PC-3 (cell line): ENCODE measurements around the gene CRYBB3. TPM values are rescaled to one million over a fixed set of nuclear protein-coding genes. Genes with fewer than 3 reads are reported as not detected.

ENCODE experiments used
- ATAC-seq: fragments of 200-7000 bp; cut with Tn5 transposase; 2 replicates; pipeline ENCODE4 v1.9.1; 2020; ENCODE audit warnings: mild to moderate bottlenecking, moderate library complexity
- BruUV-seq: library from RNA; stranded (reverse); fragments of 400-500 nt; replicated peaks from 2 replicates; lab custom pipeline; 2021; lab: Mats Ljungman, UMichigan
- CTCF ChIA-PET: fragments of 300-600 bp; sonication (Branson Sonifier 250); formaldehyde crosslinking; loops from one replicate; lab custom pipeline; 2022; ENCODE audit warnings: antibody characterized with exemption; lab: Charles Lee
- POLR2A ChIA-PET: fragments of 300-600 bp; sonication (Branson Sonifier 250); formaldehyde crosslinking; loops from one replicate; lab custom pipeline; 2022; ENCODE audit warnings: antibody characterized with exemption; ENCODE audit not compliant: unreplicated experiment; lab: Charles Lee
- DNase-seq: peaks from one replicate; pipeline ENCODE4 v3.0.0-alpha.2; 2015
- H2AFZ ChIP-seq: fragments of 300-600 bp; sonication (generic); 2 replicates; pipeline ENCODE4 v1.6.0; 2016; ENCODE audit warnings: antibody characterized with exemption, low read length
- H3F3A ChIP-seq: fragments of 300-600 bp; sonication (generic); one replicate; pipeline ENCODE4 v1.6.0; 2017; ENCODE audit warnings: antibody characterized with exemption, low read length, control low read depth, mild to moderate bottlenecking; ENCODE audit not compliant: unreplicated experiment
- H3K27ac ChIP-seq: fragments of 300-600 bp; sonication (generic); 2 replicates; pipeline ENCODE4 v1.5.1; 2016; ENCODE audit warnings: mild to moderate bottlenecking, low read length
- H3K27me3 ChIP-seq: fragments of 300-600 bp; sonication (generic); 2 replicates; pipeline ENCODE4 v1.6.1; 2016; ENCODE audit warnings: low read length, mixed read lengths
- H3K36me3 ChIP-seq: fragments of 300-600 bp; sonication (generic); 2 replicates; pipeline ENCODE4 v1.6.1; 2016; ENCODE audit warnings: low read depth, mixed run types, low read length, mixed read lengths
- H3K4me1 ChIP-seq: fragments of 300-600 bp; sonication (generic); 2 replicates; pipeline ENCODE4 v1.5.1; 2016; ENCODE audit warnings: low read length; ENCODE audit not compliant: insufficient read depth
- H3K4me2 ChIP-seq: fragments of 300-600 bp; sonication (generic); 2 replicates; pipeline ENCODE4 v1.6.0; 2016; ENCODE audit warnings: low read length
- H3K4me3 ChIP-seq: fragments of 300-600 bp; sonication (generic); 2 replicates; pipeline ENCODE4 v1.5.1; 2016; ENCODE audit warnings: mild to moderate bottlenecking, low read length, mixed read lengths
- H3K79me2 ChIP-seq: fragments of 300-600 bp; sonication (generic); 2 replicates; pipeline ENCODE4 v1.6.1; 2017; ENCODE audit warnings: low read length, mixed read lengths
- H3K9ac ChIP-seq: fragments of 300-600 bp; sonication (generic); 2 replicates; pipeline ENCODE4 v1.6.0; 2016; ENCODE audit warnings: mild to moderate bottlenecking, low read length
- H3K9me2 ChIP-seq: fragments of 300-600 bp; sonication (generic); replicated peaks from 2 replicates; pipeline ENCODE4 v1.6.1; 2016; ENCODE audit warnings: mixed run types, low read length, mixed read lengths
- H3K9me3 ChIP-seq: fragments of 300-600 bp; sonication (generic); 2 replicates; pipeline ENCODE4 v1.6.1; 2016; ENCODE audit warnings: low read length, mixed read lengths
- H4K20me1 ChIP-seq: fragments of 300-600 bp; sonication (generic); 2 replicates; pipeline ENCODE4 v1.6.1; 2016; ENCODE audit warnings: low read length, mixed read lengths
- CTCF ChIP-seq: fragments of 300-600 bp; sonication (generic); conservative IDR thresholded peaks from 2 replicates; pipeline ENCODE4 v1.5.1; 2017; ENCODE audit warnings: antibody characterized with exemption, low read depth, mild to moderate bottlenecking, low read length
- EZH2 ChIP-seq: fragments of 300-600 bp; sonication (generic); IDR thresholded peaks from one replicate; pipeline ENCODE4 v1.6.1; 2017; ENCODE audit warnings: antibody characterized with exemption, mild to moderate bottlenecking, low read length; ENCODE audit not compliant: unreplicated experiment
- EZH2phosphoT487 ChIP-seq: fragments of 300-600 bp; sonication (generic); IDR thresholded peaks from 2 replicates; pipeline ENCODE4 v1.6.1; 2018; ENCODE audit warnings: mild to moderate bottlenecking, antibody characterized with exemption, low read length, borderline replicate concordance
- intact Hi-C: fragments of 100-400 bp; cut with micrococcal nuclease; formaldehyde crosslinking; loops from 2 replicates; pipeline ENCODE4 v1.9.0; 2023
- total RNA-seq: library from RNA; depleted of rRNA; stranded (reverse); fragments of >200 nt; gene quantifications from 2 replicates; pipeline ENCODE4 v1.2.3, GENCODE V29; 2014

Gene CRYBB3
- total RNA-seq, 1 experiment from 2014 or later: 1.2 TPM

DNA sequence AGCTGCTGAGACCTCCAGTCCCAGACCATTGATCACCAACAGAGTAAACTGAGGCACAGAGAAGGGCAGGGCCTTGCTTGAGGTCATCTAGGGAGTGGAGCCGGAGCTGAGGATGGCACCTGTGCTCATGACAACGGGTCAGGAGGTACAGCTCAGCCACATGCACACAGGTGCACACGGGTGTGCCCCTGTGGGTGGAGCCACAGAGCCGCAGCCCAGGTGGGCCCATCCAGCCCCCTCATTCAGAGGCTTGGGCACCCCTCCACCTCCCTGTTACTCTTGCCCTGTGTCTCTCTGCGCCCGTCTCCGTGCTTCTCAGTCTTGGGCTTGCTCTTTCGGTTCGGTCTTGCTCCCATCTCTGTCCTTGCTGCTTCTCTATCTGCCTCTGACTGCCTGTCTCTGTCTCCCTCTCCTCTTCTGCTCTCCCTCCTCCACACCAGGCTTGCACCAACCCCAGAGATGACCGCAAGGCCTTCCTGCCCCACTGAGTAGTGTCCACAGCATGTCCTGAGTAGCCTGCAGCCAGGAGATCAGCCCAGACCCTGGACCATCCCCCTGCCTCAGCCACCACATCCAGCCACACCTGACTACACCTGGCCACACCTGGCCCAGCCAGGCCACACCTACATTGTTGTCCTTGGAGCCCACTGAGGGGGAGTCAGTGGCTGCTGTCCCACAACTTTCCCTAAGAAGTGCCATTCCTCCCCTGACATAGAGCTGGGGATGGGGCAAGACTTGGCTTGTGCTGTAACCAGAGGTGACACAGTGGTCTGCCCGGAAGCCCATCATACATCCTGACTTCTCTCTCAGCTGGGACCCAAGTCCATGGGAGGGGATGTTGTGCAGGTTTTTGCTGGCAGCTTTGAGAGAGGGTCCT is 39.3 kb upstream of the CRYBB3 start:
- ChIA-PET POLR2A (no interaction called here), CTCF (no interaction called here)
- DNase-seq: no peak
- no peak for ATAC-seq
- Histone ChIP-seq H3K4me2 (no peak overlapping the region), H3F3A (no peaks in the 10 kb centered on the region), H3K36me3 (no peaks in the 10 kb centered on the region), H3K27ac (no peak overlapping the region), H4K20me1 (no peaks in the 10 kb centered on the region), H3K79me2 (no peaks in the 10 kb centered on the region), H3K9me3 (no peaks in the 10 kb centered on the region), H3K9me2 (no peaks in the 10 kb centered on the region), H2AFZ (no peak overlapping the region), H3K27me3 (no peaks in the 10 kb centered on the region), H3K4me3 (no peak overlapping the region), H3K9ac (no peak overlapping the region), H3K4me1 (no peaks in the 10 kb centered on the region)
- TF ChIP-seq EZH2phosphoT487: no peak
- no peak for TF ChIP-seq EZH2
- no peak for TF ChIP-seq CTCF
- intact Hi-C loops: no loop called here
- no TSS peak for BruUV-seq

DNA sequence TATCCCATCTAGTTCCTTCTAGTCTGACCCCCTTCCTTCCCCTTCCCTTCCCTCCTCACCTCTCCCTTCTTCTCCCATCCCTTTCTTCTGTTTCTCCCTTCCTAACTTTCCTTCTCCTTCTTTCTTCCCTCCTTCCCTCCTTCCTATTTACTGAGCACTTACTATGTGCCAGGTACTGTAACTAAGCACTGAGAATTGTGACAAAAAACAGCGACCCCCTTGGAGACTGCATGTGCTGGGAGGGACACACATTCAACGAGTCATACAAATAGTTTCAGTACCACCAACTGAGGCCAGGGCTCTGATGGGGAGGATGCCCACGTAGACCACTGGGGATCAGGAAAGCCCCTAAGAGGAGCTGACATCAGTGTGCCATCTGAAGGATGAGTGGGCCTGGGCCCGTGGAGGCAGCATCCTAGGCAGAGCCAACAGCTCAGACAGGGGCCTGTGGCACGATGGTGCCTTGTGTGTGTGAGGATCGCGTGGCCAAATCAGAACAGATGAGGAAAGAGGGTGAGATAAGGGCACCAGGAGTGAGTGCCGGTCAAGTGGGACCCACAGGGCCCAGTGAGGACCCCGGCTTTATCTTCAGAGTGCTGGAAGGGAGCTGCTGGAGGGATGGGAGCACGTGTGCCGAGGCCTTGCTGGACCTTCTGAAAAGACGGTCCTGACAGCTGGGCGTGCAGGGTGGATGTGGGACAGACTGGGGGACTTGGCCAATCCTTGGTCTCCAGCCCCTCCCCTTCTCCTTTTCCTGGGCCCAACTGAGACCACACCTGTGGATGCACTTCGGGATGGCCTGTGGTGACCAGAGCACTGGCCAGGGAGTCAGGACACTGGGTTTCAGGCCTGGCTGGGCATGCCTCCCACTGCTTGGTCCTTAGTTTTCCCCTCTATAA is 38.4 kb upstream of the CRYBB3 start:
- Histone ChIP-seq H4K20me1 (no peaks in the 10 kb centered on the region), H2AFZ (no peak overlapping the region), H3K4me1 (no peaks in the 10 kb centered on the region), H3F3A (no peaks in the 10 kb centered on the region), H3K79me2 (no peaks in the 10 kb centered on the region), H3K36me3 (no peaks in the 10 kb centered on the region), H3K9me2 (no peaks in the 10 kb centered on the region), H3K9me3 (no peaks in the 10 kb centered on the region), H3K27me3 (no peaks in the 10 kb centered on the region), H3K4me3 (no peak overlapping the region), H3K4me2 (no peak overlapping the region), H3K27ac (no peak overlapping the region), H3K9ac (no peak overlapping the region)
- POLR2A ChIA-PET: no interaction called here
- no peak for ATAC-seq
- TF ChIP-seq EZH2: no peak
- TF ChIP-seq CTCF: no peak
- no peak for TF ChIP-seq EZH2phosphoT487
- DNase-seq: no peak
- BruUV-seq: no TSS peak
- CTCF ChIA-PET: no interaction called here
- intact Hi-C loops: no loop called here
